Mucosa of descending colon (tissue), 3 donors: Measurements from ENCODE around the gene CDO1. TPM values are rescaled to one million over a fixed set of nuclear protein-coding genes. Genes with fewer than 3 reads are reported as not detected.
"Not testable (repeated sequence)": the region's sequence is repeated elsewhere in the genome, so short reads cannot be mapped to it uniquely, and the experiment has no call there.

Experiments
- ATAC-seq: fragments of 200-7000 bp; cut with Tn5 transposase; one replicate; pipeline ENCODE4 v1.9.1; 2020; ENCODE audit warnings: mild to moderate bottlenecking, moderate library complexity
- DNase-seq, 3 donors: peaks; one replicate each; pipeline ENCODE4 v3.0.0-alpha.2; 2020
- H3K36me3 ChIP-seq: fragments of 200-600 bp; one replicate; pipeline ENCODE4 v1.8.0; 2021; ENCODE audit warnings: low read depth, mild to moderate bottlenecking
- H3K4me1 ChIP-seq: fragments of 200-600 bp; one replicate; pipeline ENCODE4 v1.8.0; 2021; ENCODE audit warnings: low read depth, mild to moderate bottlenecking
- H3K4me3 ChIP-seq: fragments of 200-600 bp; one replicate; pipeline ENCODE4 v1.8.0; 2021; ENCODE audit warnings: mild to moderate bottlenecking
- H3K9me3 ChIP-seq: fragments of 200-600 bp; one replicate; pipeline ENCODE4 v1.8.0; 2021; ENCODE audit warnings: mild to moderate bottlenecking
- CTCF ChIP-seq: fragments of 200-600 bp; IDR thresholded peaks from one replicate; pipeline ENCODE4 v1.8.0; 2022; ENCODE audit warnings: antibody characterized with exemption, mild to moderate bottlenecking
- intact Hi-C, 2 donors: fragments of 100-400 bp; cut with DNase I in 1 of 2; cut with micrococcal nuclease in 1 of 2; formaldehyde crosslinking; loops; one replicate each; pipeline versions ENCODE4 v1.11.0 to v1.11.1; 2022; cut with DNase I, micrococcal nuclease
- total RNA-seq, 3 donors: library from RNA; stranded (reverse); fragmentation: NEBNext Ultra II Directional in 2 of 3; extraction: Animal tissue kit (Norgen Biotek cat#: 25700) in 2 of 3; gene quantifications; one replicate each; pipeline versions ENCODE4 v1.2.1 to v1.2.4, GENCODE V29; 2021 to 2023
- donor health status: DM: no; HTN: no; CAD: no; lungs with moderate emphysema.
- donor health status: DM: no; HTN: no; CAD: no.
- donor health status: DM: no; HTN: yes; CAD: no.

The CDO1 gene
- total RNA-seq, 3 donors from 2014 or later: 2.0 to 3.0 TPM; not detected in 1

- no peak for TF ChIP-seq CTCF
- ATAC-seq (no peak), DNase-seq (no peak)
- H3K4me3 ChIP-seq: no peak overlapping the region
- H3K4me1 ChIP-seq: no peaks in the 10 kb centered on the region
- no peaks in the 10 kb centered on the region for H3K36me3 ChIP-seq
- H3K9me3 ChIP-seq: no peaks in the 10 kb centered on the region
- intact Hi-C loops: no loop called here
Observed at GRCh38 chr5:115809946-115810345, 6.5 kb downstream of the CDO1 start.

GRCh38 chr5:115808066-115808465 is 8.4 kb downstream of the CDO1 start:
- H3K4me1 ChIP-seq, H3K4me3 ChIP-seq, ATAC-seq, H3K9me3 ChIP-seq, DNase-seq, intact Hi-C loops, H3K36me3 ChIP-seq: not testable (repeated sequence)

GRCh38 chr5:115807654-115808052 is 8.8 kb downstream of the CDO1 start:
- H3K36me3 ChIP-seq: no peaks in the 10 kb centered on the region
- ATAC-seq: no peak

GRCh38 chr5:115806986-115807653 is 9.3 kb downstream of the CDO1 start:
- ATAC-seq: no peak
- H3K4me1 ChIP-seq: no peaks in the 10 kb centered on the region
- no peak overlapping the region for H3K4me3 ChIP-seq
- no peaks in the 10 kb centered on the region for H3K36me3 ChIP-seq
- DNase-seq: no peak
- intact Hi-C loops: no loop called here
- H3K9me3 ChIP-seq: no peaks in the 10 kb centered on the region
- no peak for TF ChIP-seq CTCF

More at GRCh38 chr5:115807654-115808052, 8.8 kb downstream of the CDO1 start:
- DNase-seq: no peak
- no peaks in the 10 kb centered on the region for H3K9me3 ChIP-seq
- intact Hi-C loops: no loop called here
- TF ChIP-seq CTCF: no peak
- H3K4me3 ChIP-seq: no peak overlapping the region
- no peaks in the 10 kb centered on the region for H3K4me1 ChIP-seq

- intact Hi-C loops: no loop called here
- Histone ChIP-seq H3K4me1 (no peaks in the 10 kb centered on the region), H3K9me3 (no peaks in the 10 kb centered on the region), H3K36me3 (no peaks in the 10 kb centered on the region), H3K4me3 (no peak overlapping the region)
- no peak for TF ChIP-seq CTCF
- DNase-seq: no peak
- ATAC-seq: no peak
Observed at GRCh38 chr5:115801984-115802383, 14.5 kb downstream of the CDO1 start.

- H3K4me3 ChIP-seq: no peak overlapping the region
- H3K4me1 ChIP-seq: no peaks in the 10 kb centered on the region
- ATAC-seq (no peak), DNase-seq (no peak)
- H3K9me3 ChIP-seq: no peaks in the 10 kb centered on the region
- H3K36me3 ChIP-seq: no peaks in the 10 kb centered on the region
- intact Hi-C loops: no loop called here
- TF ChIP-seq CTCF: no peak
Observed at GRCh38 chr5:115801152-115801551, 15.3 kb downstream of the CDO1 start.
